Jurkat, Clone E6-1 (cell line): ENCODE data around the gene SPAG6.
"Not testable (repeated sequence)": the region's sequence is repeated elsewhere in the genome, so short reads cannot be mapped to it uniquely, and the experiment has no call there.

Experiments used
- DNase-seq: peaks from one replicate; pipeline ENCODE4 v3.0.0-alpha.2; 2011; ENCODE audit warnings: low read depth, low spot score
- H3K4me3 ChIP-seq: 2 replicates; pipeline ENCODE4 v1.5.1; 2011; ENCODE audit warnings: mild to moderate bottlenecking, low read length, control low read depth, moderate library complexity

The SPAG6 gene

DNA sequence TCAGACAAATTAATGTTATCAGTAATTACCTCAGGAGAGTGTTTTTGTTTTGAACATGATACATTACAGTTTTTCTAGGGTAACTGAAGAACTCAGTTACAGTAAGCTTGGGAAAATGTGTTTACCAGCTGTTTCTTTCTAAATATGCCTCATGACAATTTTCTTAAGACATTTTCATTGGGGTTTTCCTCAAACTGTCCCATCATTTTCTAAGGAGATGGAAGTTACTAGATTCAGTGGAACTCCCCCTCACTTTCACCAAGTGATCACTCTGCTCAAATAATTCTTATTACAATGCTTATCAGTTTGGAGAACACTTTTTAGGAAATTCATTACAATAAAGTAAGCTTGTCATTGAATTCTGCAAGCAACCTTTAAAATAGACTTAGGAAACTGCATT is 6.4 kb upstream of the SPAG6 start:
- H3K4me3 ChIP-seq: no peak overlapping the region

GRCh38 chr10:22339761-22340328 is 5.5 kb upstream of the SPAG6 start:
- peak overlapping the region; percentile 73 for H3K4me3 ChIP-seq
- no peak for DNase-seq

More for the DNA sequence above, 6.4 kb upstream of the SPAG6 start:
- DNase-seq: no peak

GRCh38 chr10:22340329-22341189 is 4.7 kb upstream of the SPAG6 start:
- DNase-seq: peak; percentile 90

GRCh38 chr10:22341190-22341925 is 3.9 kb upstream of the SPAG6 start:
- peak overlapping the region; percentile 73 for H3K4me3 ChIP-seq
- no peak for DNase-seq

More at GRCh38 chr10:22340329-22341189, 4.7 kb upstream of the SPAG6 start:
- H3K4me3 ChIP-seq: peak overlapping the region; percentile 73

DNA sequence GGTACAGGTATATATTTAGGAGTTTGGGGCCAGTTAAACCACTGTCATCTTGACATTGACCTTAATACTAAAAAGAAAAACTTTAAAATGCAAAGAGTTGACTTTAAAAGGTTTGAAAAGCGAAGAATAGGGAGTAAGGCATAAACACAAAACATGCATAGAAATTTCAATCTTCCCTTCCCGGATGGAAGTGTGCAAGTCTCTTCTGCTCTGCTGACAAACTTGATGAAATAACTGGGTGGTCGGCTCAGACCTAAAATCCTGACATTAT is 3.4 kb upstream of the SPAG6 start:
- DNase-seq: no peak
- H3K4me3 ChIP-seq: no peak overlapping the region

DNA sequence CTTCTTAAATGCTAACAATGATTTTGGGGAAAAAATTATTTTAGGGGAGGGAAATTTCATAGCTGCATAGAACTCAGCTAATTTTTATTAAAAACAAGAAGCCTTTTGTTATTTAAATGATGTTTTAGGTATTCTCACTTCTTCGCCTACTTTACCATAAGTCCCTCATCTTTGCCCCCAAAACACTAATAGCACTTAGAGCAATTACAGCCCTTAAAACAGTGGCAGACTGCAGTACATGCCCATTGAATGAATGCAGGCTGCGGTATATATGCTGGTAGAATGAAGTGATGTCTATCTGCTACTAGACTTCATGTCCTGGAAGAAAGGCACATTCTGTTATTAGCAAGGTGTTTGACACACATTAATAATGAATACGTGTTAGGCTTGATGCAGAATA is 2.9 kb upstream of the SPAG6 start:
- no peak for DNase-seq
- H3K4me3 ChIP-seq: no peak overlapping the region

- H3K4me3 ChIP-seq: no peak overlapping the region
- no peak for DNase-seq
These were observed 1.6 kb upstream of the SPAG6 start for GRCh38 chr10:22343731-22344130.

DNA sequence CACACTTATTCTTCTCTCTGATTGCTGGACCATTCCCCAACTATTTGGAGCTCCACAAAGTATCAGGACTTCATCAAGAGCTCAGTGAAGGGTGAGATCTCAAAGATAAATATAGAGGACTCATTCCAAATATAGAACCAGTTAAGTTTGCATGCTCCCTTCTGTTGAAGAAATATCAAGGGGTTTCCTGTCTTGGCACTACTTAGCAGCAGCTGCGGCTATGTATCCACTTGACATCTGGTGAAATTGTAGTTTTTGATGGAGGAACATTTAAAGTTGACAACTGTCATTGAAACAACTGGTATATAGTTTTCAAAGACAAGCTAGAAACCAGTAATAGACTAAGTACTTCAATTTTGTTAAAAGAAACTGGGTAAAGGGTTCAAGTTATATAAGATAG is 1.0 kb upstream of the SPAG6 start:
- H3K4me3 ChIP-seq: no peak overlapping the region
- peak; percentile 76 for DNase-seq

GRCh38 chr10:22344781-22345300 is 455 bp upstream of the SPAG6 start:
- no peak for DNase-seq
- no peak overlapping the region for H3K4me3 ChIP-seq

GRCh38 chr10:22346096-22346661 is 883 bp downstream of the SPAG6 start:
- H3K4me3 ChIP-seq: no peak overlapping the region
- no peak for DNase-seq

GRCh38 chr10:22349755-22350154 is 4.5 kb downstream of the SPAG6 start:
- no peak for DNase-seq

DNA sequence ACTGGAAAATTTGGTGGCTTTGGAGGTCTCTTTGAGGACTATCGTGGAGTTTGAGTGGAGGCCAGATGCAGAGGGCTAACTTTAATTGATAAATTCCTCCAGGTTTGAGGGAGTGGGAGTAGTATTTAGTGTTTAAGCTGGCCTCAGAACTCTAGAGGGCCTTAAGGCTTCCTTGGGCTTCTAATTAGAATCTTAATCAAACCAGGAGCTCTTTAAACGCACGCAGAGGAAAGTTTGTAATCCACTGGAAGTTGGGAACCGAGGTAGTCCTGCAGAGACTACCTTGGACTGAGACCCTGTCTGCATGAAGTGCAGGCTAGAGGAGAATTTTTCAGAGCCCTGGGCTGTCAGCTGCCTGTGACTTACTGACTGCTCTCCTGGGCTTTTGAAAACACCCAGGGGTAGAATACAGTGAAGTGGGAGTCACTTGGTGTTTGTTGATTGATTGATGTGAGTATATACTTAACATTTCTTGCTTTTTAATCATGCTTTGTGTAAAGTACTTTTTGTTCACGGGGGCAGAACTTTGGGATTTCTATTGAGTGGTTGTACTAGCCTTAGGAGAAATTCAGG is 5.9 kb downstream of the SPAG6 start:
- DNase-seq: no peak
- no peak overlapping the region for H3K4me3 ChIP-seq

More at GRCh38 chr10:22349755-22350154, 4.5 kb downstream of the SPAG6 start:
- no peak overlapping the region for H3K4me3 ChIP-seq

DNA sequence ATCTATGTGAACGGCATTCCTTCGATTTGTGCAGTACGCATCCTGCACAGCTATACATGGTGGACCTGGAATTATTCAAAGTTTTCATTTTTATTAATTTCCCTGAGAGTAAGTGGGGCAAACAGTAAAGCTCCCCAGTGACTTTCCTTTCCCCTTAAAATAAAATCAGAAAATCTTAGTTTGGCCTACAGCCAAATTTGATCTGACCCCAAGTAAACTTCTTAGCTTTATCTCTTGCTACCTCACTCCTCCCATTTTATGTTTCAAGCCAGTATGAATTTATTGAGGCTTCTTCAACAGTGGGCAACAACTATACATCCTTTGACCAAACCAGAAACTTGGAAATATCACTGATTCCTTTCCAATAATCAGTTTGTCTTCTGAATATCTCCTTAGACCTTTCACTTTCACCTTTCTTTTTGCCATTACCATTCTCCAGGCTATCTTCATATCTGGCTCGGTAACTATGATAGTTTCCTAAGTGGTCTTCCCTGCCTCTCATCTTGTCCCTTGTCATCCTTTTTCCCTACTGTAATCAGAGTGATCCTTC is 11.1 kb downstream of the SPAG6 start:
- no peak overlapping the region for H3K4me3 ChIP-seq
- no peak for DNase-seq

DNA sequence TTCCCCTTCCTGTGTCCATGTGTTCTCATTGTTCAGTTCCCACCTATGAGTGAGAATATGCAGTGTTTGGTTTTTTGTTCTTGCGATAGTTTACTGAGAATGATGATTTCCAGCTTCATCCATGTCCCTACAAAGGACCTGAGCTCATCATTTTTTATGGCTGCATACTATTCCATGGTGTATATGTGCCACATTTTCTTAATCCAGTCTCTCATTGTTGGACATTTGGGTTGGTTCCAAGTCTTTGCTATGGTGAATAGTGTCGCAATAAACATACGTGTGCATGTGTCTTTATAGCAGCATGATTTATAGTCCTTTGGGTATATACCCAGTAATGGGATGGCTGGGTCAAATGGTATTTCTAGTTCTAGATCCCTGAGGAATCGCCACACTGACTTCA is 12.5 kb downstream of the SPAG6 start:
- DNase-seq, H3K4me3 ChIP-seq: not testable (repeated sequence)

- no peak overlapping the region for H3K4me3 ChIP-seq
- no peak for DNase-seq
These were observed 18.0 kb downstream of the SPAG6 start for GRCh38 chr10:22363305-22363704.

DNA sequence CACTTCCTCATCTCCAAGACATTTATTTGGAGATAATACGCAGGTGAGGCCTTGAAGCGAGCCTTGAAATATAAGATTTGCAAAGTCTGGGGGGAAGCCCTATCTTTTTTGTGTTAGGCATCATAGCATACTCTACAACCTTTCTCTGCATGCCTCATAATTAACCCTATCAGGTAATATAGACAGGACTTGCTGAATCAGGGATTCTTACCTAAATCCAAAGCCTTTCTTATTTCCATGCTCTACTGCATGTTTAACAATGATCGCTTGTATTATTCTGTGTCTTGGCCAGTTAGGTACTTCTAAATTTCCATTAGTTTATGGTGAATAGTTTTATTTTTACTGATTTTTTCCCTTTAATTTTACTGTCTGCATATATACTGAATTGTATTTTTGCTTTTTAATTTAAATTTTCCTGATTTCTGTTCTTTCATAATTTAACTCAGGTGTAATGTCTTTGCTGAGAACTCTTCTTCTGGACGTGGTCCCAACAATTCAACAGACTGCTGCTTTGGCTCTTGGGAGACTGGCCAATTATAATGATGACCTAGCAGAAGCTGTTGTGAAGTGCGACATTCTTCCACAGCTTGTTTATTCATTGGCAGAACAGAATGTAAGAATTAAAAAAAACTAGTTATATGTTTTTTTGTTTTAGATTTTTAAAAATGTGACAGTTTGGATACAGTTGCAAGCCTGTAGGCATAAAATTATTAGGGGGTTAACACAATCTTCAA is 19.3 kb downstream of the SPAG6 start:
- no peak for DNase-seq
- H3K4me3 ChIP-seq: no peak overlapping the region

DNA sequence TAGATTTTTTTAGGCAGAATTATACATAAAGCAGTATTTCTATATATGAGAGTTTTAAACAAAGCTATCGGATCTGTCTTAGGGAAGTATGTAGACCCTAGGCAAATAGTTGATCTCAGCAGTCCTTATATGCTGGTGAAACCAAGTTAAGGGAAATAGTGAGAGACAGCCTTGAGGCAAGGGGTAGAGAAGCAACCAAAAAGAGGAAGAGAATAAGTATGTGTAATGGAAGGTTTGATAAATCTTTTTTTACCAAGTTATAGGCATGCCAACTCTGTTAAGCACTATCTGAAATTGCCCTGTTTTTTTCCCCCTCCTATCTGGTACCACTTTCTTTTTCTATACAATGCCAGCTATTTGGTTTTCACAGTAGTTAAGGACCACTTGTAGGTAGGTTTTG is 19.9 kb downstream of the SPAG6 start:
- DNase-seq: no peak
- no peak overlapping the region for H3K4me3 ChIP-seq

GRCh38 chr10:22365644-22366434 is 20.5 kb downstream of the SPAG6 start:
- no peak overlapping the region for H3K4me3 ChIP-seq
- no peak for DNase-seq
